ENCODE data around the gene LRBA.

- TF ChIP-seq CTCF (IDR thresholded peaks at IDR 0.05; ENCODE audit: low read length) = no peak
- TF ChIP-seq EZH2 (optimal IDR thresholded peaks at IDR 0.05; ENCODE audit: low read depth, low read length) = no peak
Measured at GRCh38 chr4:150948074-150948473, 67.0 kb downstream of the LRBA start.

Data from MM.1S (cell line).